Adipocyte (in vitro differentiated cells): Measurements from ENCODE around the gene FOXL3.
A peak's percentile ranks its signal among the peaks of the same experiment; 100 is the strongest.

ENCODE experiments used
- DNase-seq: peaks from one replicate; pipeline ENCODE4 v3.0.0-alpha.2; 2015; ENCODE audit warnings: low read depth
- H3K27me3 ChIP-seq: replicated peaks from 2 replicates; pipeline ENCODE4 v1.7.0; 2013; ENCODE audit warnings: mild to moderate bottlenecking, low read length, moderate library complexity; ENCODE audit not compliant: control insufficient read depth, insufficient read depth
- H3K36me3 ChIP-seq: 2 replicates; pipeline ENCODE4 v1.7.0; 2013; ENCODE audit warnings: low read length, mild to moderate bottlenecking, moderate library complexity; ENCODE audit not compliant: control insufficient read depth, insufficient read depth, severe bottlenecking
- H3K4me1 ChIP-seq: 2 replicates; pipeline ENCODE4 v1.7.0; 2013; ENCODE audit warnings: mild to moderate bottlenecking, low read length, moderate library complexity; ENCODE audit not compliant: control insufficient read depth, insufficient read depth
- H3K4me3 ChIP-seq: 2 replicates; pipeline ENCODE4 v1.7.0; 2013; ENCODE audit warnings: mild to moderate bottlenecking, low read length, moderate library complexity
- H3K9ac ChIP-seq: 2 replicates; pipeline ENCODE4 v1.7.0; 2013; ENCODE audit warnings: mild to moderate bottlenecking, low read length, moderate library complexity
- H3K9me3 ChIP-seq: 2 replicates; pipeline ENCODE4 v1.7.0; 2013; ENCODE audit warnings: mild to moderate bottlenecking, low read length, moderate library complexity; ENCODE audit not compliant: control insufficient read depth

Gene FOXL3

DNA sequence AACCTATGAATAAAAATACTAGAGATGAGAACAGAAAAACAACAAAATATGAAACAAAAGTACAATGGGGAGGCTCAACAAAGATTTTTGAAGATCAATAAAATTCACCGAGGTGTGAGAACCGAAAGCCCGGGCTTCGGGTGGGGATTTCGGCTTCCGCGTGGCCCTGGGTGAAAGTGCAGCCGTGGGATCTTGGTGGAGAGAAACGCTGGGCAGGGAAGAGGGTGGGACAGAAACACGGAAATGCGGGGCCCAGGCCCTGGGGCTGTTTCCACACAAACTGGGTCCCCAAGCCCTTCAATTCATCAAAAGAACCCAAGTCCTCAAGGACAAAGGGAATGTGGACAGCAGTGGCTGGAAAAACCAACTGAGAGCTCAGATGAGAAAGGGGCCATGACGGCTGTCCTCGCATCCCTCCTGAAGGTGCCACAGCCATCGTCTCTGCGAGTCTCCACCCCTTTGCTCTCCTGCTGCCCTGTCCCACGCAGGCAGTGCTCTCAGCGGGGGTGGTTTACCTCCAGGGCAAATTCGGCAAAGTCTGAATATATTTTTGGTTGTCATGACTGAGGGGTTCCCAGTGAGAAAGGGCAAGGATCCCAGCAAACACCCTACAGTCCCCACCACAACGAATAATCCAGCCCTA, 19.7 kb downstream of the FOXL3 start:
- Histone ChIP-seq H3K9me3 (peaks cover 39% of the 10 kb centered on the region), H3K9ac (no peak overlapping the region), H3K27me3 (peaks cover 53% of the 10 kb centered on the region), H3K4me3 (no peak overlapping the region), H3K4me1 (no peaks in the 10 kb centered on the region), H3K36me3 (no peaks in the 10 kb centered on the region)
- DNase-seq: no peak

DNA sequence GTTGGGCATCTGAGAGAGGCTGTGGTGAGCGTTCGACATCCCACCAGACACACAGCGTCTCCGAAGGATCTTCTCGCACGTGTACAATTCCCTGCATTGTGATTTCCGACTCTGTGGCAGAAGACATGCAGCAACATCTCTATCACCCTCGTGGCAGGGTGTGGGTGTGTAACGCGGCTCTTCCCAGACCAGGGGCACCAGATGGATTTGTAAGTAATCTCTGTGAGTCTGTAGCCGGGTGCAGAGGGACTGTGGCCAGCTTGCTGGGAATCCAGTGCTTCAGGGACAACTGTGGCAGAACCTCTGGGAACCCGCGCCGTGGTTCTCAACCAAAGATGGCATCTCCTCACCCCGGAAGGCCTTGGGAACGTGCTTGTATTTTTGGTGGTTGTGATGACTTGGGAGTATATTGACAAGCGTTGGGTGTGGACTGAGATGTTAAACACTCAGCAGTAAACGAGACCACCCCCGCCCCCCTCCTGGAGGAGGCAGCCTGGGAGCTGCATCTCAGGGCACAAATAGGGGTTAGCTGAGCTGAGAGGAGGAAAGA, 21.2 kb downstream of the FOXL3 start:
- no peak for DNase-seq
- peaks cover 48% of the 10 kb centered on the region for H3K27me3 ChIP-seq
- no peaks in the 10 kb centered on the region for H3K4me1 ChIP-seq

DNA sequence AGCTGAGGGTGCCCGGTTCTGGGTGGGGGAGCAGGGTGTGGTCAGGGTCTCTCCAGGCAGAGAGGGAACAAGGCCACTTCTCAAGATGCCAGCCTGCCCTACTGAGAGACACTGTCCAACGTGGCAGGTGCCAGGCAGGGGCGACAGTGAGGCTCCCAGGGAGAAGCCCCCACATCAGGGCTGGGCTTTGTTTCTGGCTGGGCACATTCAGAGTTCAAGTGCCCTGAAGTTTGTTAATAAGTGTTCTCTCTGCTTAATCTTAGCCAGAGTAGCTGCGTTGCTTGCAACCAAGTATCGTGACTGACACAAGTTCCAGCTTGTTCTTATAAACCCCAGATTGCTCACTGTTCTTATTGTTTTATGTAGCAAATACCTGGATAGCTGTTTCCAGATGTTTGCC, 21.8 kb downstream of the FOXL3 start:
- peak; percentile 11 for DNase-seq
- Histone ChIP-seq H3K27me3 (peaks cover 47% of the 10 kb centered on the region), H3K9ac (no peak overlapping the region), H3K9me3 (peaks cover 57% of the 10 kb centered on the region), H3K36me3 (no peaks in the 10 kb centered on the region), H3K4me3 (no peak overlapping the region), H3K4me1 (no peaks in the 10 kb centered on the region)

More for the DNA sequence above, 21.2 kb downstream of the FOXL3 start:
- Histone ChIP-seq H3K9ac (no peak overlapping the region), H3K9me3 (peaks cover 53% of the 10 kb centered on the region), H3K4me3 (no peak overlapping the region), H3K36me3 (no peaks in the 10 kb centered on the region)

DNA sequence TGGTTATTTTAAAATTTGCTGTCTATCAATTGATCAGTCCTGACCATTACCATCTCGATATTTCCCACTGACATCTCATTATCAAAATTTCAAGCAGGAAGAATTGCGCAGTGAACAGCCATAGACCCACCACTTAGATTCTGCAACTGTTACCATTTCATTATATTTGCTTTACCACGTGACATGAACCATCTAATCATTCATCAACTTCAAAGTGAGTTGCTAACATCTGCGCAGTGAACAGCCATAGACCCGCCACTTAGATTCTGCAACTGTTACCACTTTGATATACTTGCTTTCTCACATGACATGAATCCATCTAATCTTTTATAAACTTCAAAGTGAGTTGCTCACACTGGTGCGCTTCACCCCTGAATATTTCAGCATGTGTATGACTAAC, 22.5 kb downstream of the FOXL3 start:
- peaks cover 57% of the 10 kb centered on the region for H3K9me3 ChIP-seq
- H3K4me1 ChIP-seq: no peaks in the 10 kb centered on the region
- H3K36me3 ChIP-seq: no peaks in the 10 kb centered on the region
- H3K4me3 ChIP-seq: no peak overlapping the region
- no peak overlapping the region for H3K9ac ChIP-seq
- DNase-seq: no peak
- peaks cover 50% of the 10 kb centered on the region for H3K27me3 ChIP-seq

DNA sequence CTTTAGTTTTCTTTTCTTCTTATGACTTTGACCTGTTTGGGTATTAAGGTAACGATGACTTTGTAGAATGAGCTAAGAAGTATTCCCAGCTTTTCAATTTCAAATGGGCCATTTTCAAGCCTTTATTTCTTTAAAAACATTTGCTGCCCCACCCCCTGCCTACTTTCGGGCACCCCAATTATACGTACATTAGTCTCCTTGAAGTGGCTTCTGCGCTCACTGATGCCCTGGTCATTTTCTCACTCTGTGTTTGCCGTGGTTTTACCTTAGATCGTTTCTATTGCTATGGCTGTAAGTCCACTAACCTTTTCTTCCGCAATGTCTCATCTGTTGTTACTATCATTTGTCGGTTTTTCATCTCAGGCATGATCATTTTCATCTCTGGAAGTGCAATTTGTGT, 24.9 kb downstream of the FOXL3 start:
- DNase-seq: no peak
- peaks cover 42% of the 10 kb centered on the region for H3K9me3 ChIP-seq

DNA sequence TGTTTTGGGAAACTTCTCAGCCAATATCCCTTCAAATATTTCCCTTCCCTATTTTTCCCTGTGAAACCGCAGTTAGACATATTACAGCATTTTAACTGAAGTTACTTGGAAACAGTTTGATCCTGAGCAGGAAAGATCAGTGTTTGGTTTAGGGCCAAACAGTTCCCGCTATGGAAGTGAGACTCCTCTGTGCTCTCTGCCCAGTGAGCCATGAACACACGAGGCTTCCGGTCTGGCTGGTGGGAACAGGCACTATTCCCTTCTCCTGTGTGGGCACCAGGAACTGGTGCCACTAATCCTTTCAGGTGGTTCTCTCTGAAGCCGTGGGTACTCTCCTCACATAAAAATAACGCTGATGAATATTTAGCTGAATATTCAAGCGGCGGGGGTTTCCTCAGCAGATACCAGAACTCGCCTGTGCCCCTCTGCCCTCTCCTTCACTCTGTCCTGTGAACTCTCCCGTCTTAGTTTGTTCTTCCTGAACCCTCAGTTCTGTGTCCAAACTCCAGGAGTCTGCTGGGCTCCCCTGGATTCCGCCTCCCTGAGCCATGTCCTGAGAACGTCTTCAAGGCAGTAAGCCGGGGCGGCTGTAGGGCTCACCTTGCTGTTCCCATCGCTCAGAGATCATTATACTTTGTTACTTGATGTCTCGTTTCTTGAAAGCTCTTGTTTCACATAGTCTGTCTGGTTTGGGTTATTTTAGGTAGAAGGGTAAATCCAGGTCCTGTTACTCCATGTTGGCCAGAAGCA, 25.7 kb downstream of the FOXL3 start:
- DNase-seq: no peak
- H3K9me3 ChIP-seq: peaks cover 42% of the 10 kb centered on the region
- H3K4me1 ChIP-seq: no peaks in the 10 kb centered on the region
- H3K9ac ChIP-seq: no peak overlapping the region
- H3K36me3 ChIP-seq: no peaks in the 10 kb centered on the region
- H3K4me3 ChIP-seq: no peak overlapping the region
- H3K27me3 ChIP-seq: peaks cover 77% of the 10 kb centered on the region

More for the DNA sequence above, 24.9 kb downstream of the FOXL3 start:
- H3K36me3 ChIP-seq: no peaks in the 10 kb centered on the region
- H3K4me1 ChIP-seq: no peaks in the 10 kb centered on the region
- no peak overlapping the region for H3K4me3 ChIP-seq
- peaks cover 74% of the 10 kb centered on the region for H3K27me3 ChIP-seq
- H3K9ac ChIP-seq: no peak overlapping the region

DNA sequence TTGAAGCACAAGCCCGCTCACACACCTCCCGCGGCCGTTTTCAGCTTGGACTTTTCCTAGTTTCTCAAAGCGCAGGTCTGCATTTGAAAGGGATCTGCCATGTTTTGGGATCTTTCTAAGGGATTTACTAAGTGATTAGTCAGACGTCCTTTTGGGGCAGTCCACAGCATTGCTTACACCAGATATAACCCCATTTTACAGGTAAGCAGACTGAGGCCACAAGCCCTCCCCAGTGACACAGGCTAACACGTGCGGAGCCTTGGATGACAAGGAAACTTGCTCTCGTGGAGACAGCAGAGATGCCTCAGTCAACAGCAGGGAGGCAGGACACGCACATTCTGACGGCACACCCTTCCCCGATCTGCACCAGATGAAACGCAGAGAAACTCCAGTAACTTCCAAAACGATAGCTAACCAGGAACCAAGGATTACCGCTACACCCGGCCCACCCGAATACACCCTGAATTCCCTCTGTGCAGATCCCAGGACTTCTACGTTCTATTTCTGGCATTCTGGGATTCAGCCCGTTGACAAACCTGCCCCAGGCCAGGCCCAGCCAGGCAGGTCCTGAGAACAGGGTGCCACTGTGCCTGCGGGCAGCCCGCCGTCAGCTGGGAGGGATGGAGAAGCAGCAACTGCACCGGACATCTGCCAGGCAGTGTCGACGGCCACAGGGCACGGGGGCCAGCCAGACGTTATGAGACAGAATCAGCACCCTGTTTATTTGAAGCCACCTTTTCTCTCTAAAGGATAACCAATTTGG, 27.9 kb downstream of the FOXL3 start:
- DNase-seq: no peak
- Histone ChIP-seq H3K4me3 (no peak overlapping the region), H3K36me3 (no peaks in the 10 kb centered on the region)

DNA sequence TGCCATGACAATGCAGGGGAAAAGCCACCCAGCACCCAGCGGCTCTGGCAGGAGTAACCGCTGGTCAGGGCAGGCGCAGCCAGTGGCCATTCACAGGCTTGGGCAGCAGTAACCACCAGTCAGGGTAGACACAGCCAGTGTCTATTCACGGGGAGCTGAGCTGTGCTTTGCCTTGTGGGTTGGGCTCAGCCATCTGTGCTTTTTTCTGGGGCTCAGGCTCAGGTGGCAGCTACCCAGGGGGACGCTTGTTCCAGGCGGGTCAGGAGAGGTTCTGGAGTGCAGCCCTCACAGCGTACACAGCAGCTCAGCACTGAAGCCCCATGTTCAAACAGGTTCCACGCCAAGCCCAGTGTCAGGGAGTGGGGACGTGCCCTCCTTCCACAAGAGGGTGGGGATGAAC, 28.5 kb downstream of the FOXL3 start:
- Histone ChIP-seq H3K4me1 (no peaks in the 10 kb centered on the region), H3K27me3 (peaks cover 69% of the 10 kb centered on the region), H3K36me3 (no peaks in the 10 kb centered on the region), H3K9me3 (peaks cover 40% of the 10 kb centered on the region), H3K4me3 (no peak overlapping the region), H3K9ac (no peak overlapping the region)
- DNase-seq: no peak

More for the DNA sequence above, 27.9 kb downstream of the FOXL3 start:
- peaks cover 71% of the 10 kb centered on the region for H3K27me3 ChIP-seq
- H3K4me1 ChIP-seq: no peaks in the 10 kb centered on the region
- H3K9ac ChIP-seq: no peak overlapping the region
- H3K9me3 ChIP-seq: peaks cover 40% of the 10 kb centered on the region

DNA sequence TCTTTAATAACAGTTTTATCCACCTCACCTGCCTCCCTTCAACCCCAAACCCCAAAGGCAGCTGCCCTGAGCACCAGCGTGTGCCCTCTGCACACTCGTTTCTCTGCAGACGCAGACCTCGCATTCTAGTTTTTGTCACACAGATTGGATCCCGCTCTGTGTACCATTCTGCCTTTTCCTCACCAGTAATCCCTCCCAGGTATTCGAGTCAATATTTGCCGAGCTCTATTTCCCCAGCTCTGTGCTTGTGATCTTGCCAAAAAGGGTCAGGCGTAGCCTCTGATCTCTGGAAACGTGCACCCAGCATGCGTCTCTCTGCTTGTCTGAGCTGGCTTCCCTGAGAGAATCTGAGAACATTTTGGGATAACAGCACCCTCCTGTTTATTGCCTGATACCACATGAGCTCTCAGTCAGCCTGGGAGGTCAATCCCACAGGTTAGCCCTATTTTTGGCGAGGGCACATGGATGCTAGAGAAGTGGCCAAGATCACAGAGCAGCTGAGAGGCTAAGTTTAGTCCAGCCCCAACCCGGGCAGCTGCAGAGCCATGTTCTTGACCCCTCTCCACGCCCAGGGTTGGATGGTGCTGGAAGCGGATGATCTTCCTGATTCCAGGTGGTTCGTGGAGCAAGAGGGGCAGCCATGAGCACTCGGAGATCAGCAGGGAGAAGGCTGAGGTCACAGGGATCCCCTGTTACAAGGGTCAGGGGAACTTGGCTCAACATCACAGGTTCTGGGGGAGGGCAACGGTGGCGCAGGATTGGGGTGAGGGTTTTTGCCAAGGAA, 29.1 kb downstream of the FOXL3 start:
- Histone ChIP-seq H3K4me3 (no peak overlapping the region), H3K4me1 (no peaks in the 10 kb centered on the region), H3K9ac (no peak overlapping the region), H3K9me3 (peaks cover 36% of the 10 kb centered on the region), H3K36me3 (no peaks in the 10 kb centered on the region), H3K27me3 (peaks cover 69% of the 10 kb centered on the region)
- DNase-seq: no peak

DNA sequence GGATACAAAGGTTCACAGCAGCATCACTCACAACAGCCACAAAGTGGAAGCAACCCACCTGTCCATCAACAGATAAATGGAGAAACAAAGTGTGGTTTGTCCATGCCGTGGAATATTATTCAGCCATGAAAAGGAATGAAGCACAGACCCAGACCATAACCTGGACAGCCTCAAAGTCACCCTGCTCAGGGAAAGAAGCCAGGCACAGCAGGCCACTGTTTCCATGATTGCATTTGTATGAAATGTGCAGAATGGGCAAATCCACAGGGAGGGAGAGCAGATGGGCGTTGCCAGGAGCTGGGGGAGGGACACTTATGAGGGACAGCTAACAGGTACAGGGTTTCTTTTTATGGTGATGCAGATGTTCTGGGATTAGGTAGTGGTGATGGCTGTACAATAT, 30.3 kb downstream of the FOXL3 start:
- Histone ChIP-seq H3K36me3 (no peaks in the 10 kb centered on the region), H3K4me1 (no peaks in the 10 kb centered on the region), H3K4me3 (no peak overlapping the region), H3K9ac (no peak overlapping the region), H3K9me3 (peaks cover 24% of the 10 kb centered on the region), H3K27me3 (peaks cover 62% of the 10 kb centered on the region)
- DNase-seq: no peak
